Left kidney (tissue), 2 donors: ENCODE data around the gene CHST8. TPM values are rescaled to one million over a fixed set of nuclear protein-coding genes. Genes with fewer than 3 reads are reported as not detected.

Source experiments
- DNase-seq: peaks from one replicate; pipeline ENCODE4 v3.0.0-alpha.2; 2013
- polyA plus RNA-seq: library from polyadenylated mRNA; unstranded; fragments of 120-200 nt; gene quantifications from one replicate; pipeline ENCODE4 v1.2.1, GENCODE V29; 2013; ENCODE audit not compliant: insufficient read length

Gene CHST8
- polyA plus RNA-seq, 1 donor: 0.17 TPM

- DNase-seq: no peak
These were observed 116.1 kb downstream of the CHST8 start for GRCh38 chr19:33737681-33738371.

GRCh38 chr19:33740811-33741396, 119.2 kb downstream of the CHST8 start:
- peak; percentile 79 for DNase-seq

- DNase-seq: no peak
These were observed 123.5 kb downstream of the CHST8 start for GRCh38 chr19:33745297-33745696.

GRCh38 chr19:33746159-33746558, 124.4 kb downstream of the CHST8 start:
- DNase-seq: no peak

- no peak for DNase-seq
These were observed 125.5 kb downstream of the CHST8 start for GRCh38 chr19:33747273-33747672.

GRCh38 chr19:33748231-33748630, 126.5 kb downstream of the CHST8 start:
- DNase-seq: no peak

- no peak for DNase-seq
These were observed 127.3 kb downstream of the CHST8 start for GRCh38 chr19:33749016-33749415.

GRCh38 chr19:33749619-33750175, 127.9 kb downstream of the CHST8 start:
- DNase-seq: no peak

GRCh38 chr19:33750587-33751435, 129.1 kb downstream of the CHST8 start:
- DNase-seq: no peak

- no peak for DNase-seq
These were observed 129.7 kb downstream of the CHST8 start for GRCh38 chr19:33751436-33751770.

GRCh38 chr19:33752018-33752800, 130.5 kb downstream of the CHST8 start:
- no peak for DNase-seq

- no peak for DNase-seq
These were observed 131.2 kb downstream of the CHST8 start for GRCh38 chr19:33752945-33753344.

- DNase-seq: no peak
These were observed 132.6 kb downstream of the CHST8 start for GRCh38 chr19:33754361-33754760.

GRCh38 chr19:33755099-33756035, 133.6 kb downstream of the CHST8 start:
- DNase-seq: peak; percentile 33

- DNase-seq: no peak
These were observed 134.4 kb downstream of the CHST8 start for GRCh38 chr19:33756177-33756576.

- no peak for DNase-seq
These were observed 136.8 kb downstream of the CHST8 start for GRCh38 chr19:33758541-33759013.

GRCh38 chr19:33759356-33759755, 137.6 kb downstream of the CHST8 start:
- no peak for DNase-seq

GRCh38 chr19:33763633-33764371, 142.0 kb downstream of the CHST8 start:
- no peak for DNase-seq

GRCh38 chr19:33766623-33767022, 144.9 kb downstream of the CHST8 start:
- DNase-seq: no peak

- DNase-seq: peak; percentile 68
These were observed 146.2 kb downstream of the CHST8 start for GRCh38 chr19:33767898-33768413.
